GM12801 (cell line): ENCODE results near the gene VSIG10L2.

Experiments
- TF ChIP-seq, protein P1 (sequence below): IDR thresholded peaks from one replicate; pipeline ENCODE4 v1.5.1; 2011; ENCODE audit warnings: control low read depth; ENCODE audit not compliant: insufficient read length; ENCODE audit errors: extremely low read depth

Gene VSIG10L2

DNA sequence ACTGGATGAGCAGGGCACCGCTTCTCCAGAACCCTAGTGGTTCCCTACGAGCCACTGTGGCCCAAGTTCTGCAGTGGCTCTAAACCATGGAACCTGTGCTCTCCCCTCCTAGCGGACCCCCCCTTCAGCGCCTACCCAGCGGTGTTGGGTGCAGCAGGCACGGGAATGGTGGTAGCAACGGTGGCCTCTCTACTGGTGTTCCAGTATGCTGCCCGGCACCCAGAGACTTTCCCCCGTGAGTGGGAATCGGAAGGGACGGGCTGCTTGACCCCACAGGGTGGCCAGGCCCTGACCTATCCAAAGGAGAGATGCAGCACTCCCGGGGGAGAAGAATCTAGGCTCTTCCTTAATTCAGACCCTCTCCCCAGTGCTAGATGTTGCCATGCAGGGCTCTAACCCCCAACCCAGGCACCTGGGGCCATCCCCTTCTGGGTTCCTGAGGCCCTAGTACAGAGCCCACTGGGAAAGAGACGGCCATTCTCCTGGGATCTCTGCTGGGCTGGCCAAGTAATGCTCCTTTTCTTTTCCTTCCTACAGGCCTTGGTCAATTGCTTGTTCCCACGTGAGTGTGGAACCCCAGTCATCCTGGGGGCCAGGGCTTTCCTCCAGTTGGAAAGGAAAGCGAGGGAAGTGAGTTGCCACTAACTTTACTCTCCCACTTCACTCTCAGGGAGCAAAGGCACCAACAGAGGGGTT, 9.2 kb downstream of the VSIG10L2 start:
- TF ChIP-seq, protein P1, sequence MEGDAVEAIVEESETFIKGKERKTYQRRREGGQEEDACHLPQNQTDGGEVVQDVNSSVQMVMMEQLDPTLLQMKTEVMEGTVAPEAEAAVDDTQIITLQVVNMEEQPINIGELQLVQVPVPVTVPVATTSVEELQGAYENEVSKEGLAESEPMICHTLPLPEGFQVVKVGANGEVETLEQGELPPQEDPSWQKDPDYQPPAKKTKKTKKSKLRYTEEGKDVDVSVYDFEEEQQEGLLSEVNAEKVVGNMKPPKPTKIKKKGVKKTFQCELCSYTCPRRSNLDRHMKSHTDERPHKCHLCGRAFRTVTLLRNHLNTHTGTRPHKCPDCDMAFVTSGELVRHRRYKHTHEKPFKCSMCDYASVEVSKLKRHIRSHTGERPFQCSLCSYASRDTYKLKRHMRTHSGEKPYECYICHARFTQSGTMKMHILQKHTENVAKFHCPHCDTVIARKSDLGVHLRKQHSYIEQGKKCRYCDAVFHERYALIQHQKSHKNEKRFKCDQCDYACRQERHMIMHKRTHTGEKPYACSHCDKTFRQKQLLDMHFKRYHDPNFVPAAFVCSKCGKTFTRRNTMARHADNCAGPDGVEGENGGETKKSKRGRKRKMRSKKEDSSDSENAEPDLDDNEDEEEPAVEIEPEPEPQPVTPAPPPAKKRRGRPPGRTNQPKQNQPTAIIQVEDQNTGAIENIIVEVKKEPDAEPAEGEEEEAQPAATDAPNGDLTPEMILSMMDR, result no peak

DNA sequence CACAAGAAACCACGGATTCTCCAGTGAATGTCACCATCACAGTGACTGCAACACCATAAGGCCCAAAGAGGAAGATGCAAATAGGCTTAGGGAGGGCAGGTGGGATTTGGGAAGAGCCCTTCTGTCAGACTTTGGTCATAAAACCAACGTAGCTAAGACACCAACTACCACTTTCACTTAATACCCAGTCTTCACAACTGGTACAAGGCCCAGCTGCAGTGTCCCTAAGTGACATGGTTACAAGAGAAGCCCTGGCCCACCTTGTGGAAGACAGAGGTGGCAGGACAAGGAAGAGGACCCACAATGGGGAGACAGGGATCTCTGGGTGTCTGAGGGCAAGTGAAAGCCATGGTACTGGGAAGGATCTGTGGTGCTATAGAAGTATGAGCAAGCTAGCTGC, 10.0 kb downstream of the VSIG10L2 start:
- TF ChIP-seq, protein P1, result no peak

DNA sequence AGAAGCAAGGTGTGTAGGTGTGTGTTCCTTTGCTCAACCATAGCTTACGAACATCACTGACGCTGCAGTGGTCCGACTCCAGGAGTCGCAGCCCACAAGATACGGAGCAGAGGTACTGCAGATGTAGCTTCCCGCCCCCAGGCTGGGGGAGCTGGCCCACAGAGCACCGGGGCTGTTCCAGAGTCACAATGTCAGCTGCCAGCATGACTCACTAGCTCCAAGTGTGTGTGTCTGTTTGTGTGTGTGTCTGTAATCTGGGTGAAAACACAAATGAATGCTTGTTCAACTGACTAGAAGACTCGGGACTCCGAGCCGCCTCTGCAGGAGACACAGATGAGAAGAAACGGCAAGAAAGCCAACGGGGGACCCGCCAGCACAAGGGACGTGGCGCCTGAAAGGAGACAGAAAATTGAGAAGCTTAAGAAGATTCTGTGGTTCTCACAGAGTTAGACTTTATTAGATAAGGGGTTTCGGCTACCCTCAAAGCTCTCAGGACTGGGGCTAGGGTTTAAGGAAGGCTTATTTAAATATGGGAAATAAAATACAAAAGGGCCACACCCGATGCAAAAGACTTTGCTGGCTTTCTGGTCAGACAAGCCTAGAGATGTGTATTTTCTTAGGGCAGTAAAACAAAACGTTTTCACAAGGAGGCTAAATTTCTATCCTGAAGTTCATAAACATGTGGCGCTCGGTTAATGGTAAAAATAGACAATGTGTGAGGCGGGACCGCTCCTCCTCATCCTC, 10.7 kb downstream of the VSIG10L2 start:
- TF ChIP-seq, protein P1, result no peak

DNA sequence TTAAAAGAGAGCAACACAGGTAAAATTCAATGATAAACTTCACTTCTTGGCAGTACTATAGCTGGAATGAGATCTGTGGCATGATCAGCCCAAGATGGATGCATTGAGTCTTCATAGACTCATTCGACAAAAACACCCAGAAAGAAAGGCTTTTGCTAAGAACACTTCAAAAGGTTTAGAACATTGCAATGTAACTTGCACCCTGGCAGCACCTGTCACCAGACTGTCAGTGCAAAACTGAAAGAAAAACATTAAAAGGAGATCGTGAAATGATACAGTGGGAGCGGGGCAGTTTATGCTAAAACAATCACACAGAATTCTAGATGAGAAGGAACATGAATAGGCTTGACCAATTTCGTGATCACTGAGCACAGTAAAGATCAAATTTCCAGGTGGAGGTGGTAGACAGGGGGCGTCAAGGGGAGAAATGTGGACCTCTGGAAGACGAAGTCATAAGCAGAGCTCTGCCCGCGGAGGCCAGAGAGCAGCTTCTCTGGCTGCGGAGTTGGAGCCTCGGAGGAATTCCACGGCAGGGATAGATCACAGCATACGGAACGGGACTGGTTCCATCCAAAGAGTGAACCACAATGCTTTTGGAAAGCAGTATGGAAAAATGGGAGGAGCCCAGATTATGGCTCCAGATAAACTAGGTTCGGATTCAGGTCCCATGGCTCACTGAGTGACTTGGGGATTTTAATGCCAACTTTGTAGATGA, 11.9 kb downstream of the VSIG10L2 start:
- TF ChIP-seq, protein P1, result no peak

DNA sequence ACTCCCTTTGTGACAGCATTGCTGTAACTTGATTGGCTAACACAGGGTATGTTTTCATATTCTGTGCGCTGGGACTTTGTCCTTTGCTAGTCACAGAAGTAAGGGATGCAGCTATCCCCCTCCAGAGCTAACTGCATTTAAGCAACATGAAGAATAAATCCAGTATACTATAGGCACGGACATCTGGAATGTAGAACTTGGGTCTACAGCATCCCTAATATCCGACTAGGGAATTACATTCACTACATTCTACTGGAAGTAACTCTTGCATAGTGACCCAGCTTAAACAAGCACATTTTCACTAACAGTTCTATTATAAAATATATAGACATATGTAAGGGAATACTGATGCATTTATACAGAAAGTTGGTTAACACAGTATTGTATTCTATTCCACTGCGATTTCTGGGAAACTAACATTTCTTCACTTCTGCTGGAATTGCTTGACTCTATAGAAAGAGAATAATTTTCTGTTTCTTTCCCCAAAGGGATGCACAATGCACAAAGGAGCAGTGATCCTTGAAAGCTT, 13.1 kb downstream of the VSIG10L2 start:
- TF ChIP-seq, protein P1, result no peak

DNA sequence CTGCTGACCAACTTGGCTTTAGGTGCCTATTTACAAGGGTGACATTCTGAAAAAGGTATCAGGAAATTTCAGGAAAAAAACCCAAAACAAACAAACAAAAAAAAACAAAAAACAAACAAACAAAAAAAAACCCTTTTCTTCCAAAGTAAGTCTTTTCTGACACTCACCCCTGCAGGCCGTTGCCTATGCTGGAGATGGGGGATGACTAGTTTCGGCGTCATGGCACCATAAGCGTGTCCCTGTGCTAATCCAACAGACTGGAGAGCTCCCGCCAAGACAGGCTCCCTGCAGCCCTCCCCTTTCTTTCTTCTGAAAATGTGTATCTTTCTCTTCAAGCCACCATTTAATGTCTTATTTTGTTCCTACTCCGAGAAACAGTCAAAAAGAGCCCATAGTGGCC, 13.7 kb downstream of the VSIG10L2 start:
- TF ChIP-seq, protein P1, result no peak

DNA sequence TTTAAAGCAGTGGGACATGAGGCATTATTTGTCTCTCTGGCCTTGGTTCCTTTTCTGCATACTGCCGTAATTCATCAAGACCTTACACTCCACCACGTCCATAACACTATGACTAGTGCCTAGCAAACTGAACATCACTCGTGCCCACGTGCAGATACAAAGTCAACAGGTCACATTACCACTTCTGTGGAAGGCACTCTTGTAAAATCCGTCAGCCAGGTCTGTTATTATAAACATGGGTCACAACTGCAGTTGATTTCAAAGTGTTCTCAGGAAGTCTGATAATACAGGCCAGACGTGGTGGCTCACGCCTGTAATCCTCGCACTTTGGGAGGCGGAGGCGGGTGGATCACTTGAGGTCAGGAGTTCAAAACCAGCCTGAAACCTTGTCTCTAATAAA, 14.1 kb downstream of the VSIG10L2 start:
- TF ChIP-seq, protein P1, result no peak
